Measurements from ENCODE around the gene PLCB1. TPM values are rescaled to one million over a fixed set of nuclear protein-coding genes. Genes with fewer than 3 reads are reported as not detected.

PLCB1 gene
- total RNA-seq, 1 donor from 2014 or later: 6.3 TPM

- DNase-seq (no peak), ATAC-seq (no peak)
- Histone ChIP-seq H3K4me1 (no peaks in the 10 kb centered on the region), H3K9me3 (no peaks in the 10 kb centered on the region), H3K27ac (no peak overlapping the region), H3K27me3 (ENCODE audit: low read depth) (no peaks in the 10 kb centered on the region), H3K4me3 (no peak overlapping the region), H3K36me3 (no peaks in the 10 kb centered on the region)
- TF ChIP-seq CTCF (IDR thresholded peaks at IDR 0.05): no peak
- intact Hi-C loops (cut with DNase I): no loop called here
These were observed 110.0 kb downstream of the PLCB1 start for GRCh38 chr20:8242066-8242465.

- H3K27ac ChIP-seq: no peak overlapping the region
These were observed 111.0 kb downstream of the PLCB1 start for GRCh38 chr20:8242827-8243724.

GRCh38 chr20:8244637-8245036 is 112.6 kb downstream of the PLCB1 start:
- Histone ChIP-seq H3K27ac (no peak overlapping the region), H3K4me3 (no peak overlapping the region), H3K36me3 (no peaks in the 10 kb centered on the region), H3K9me3 (no peaks in the 10 kb centered on the region), H3K27me3 (ENCODE audit: low read depth) (no peaks in the 10 kb centered on the region), H3K4me1 (no peaks in the 10 kb centered on the region)
- TF ChIP-seq CTCF (IDR thresholded peaks at IDR 0.05): no peak
- no peak for DNase-seq
- ATAC-seq: no peak
- intact Hi-C loops (cut with DNase I): no loop called here

More at GRCh38 chr20:8242827-8243724, 111.0 kb downstream of the PLCB1 start:
- TF ChIP-seq CTCF (IDR thresholded peaks at IDR 0.05): no peak
- intact Hi-C loops (cut with DNase I): no loop called here
- ATAC-seq (no peak), DNase-seq (no peak)
- Histone ChIP-seq H3K36me3 (no peaks in the 10 kb centered on the region), H3K9me3 (no peaks in the 10 kb centered on the region), H3K4me1 (no peaks in the 10 kb centered on the region), H3K4me3 (no peak overlapping the region), H3K27me3 (ENCODE audit: low read depth) (no peaks in the 10 kb centered on the region)

- no peak overlapping the region for H3K4me3 ChIP-seq
- no peaks in the 10 kb centered on the region for H3K9me3 ChIP-seq
- no peaks in the 10 kb centered on the region for H3K4me1 ChIP-seq
- no peaks in the 10 kb centered on the region for H3K27me3 ChIP-seq (ENCODE audit: low read depth)
- TF ChIP-seq CTCF (IDR thresholded peaks at IDR 0.05): no peak
- ATAC-seq (no peak), DNase-seq (no peak)
- intact Hi-C loops (cut with DNase I): no loop called here
- no peak overlapping the region for H3K27ac ChIP-seq
- no peaks in the 10 kb centered on the region for H3K36me3 ChIP-seq
These were observed 114.1 kb downstream of the PLCB1 start for GRCh38 chr20:8246153-8246552.

- Histone ChIP-seq H3K27me3 (ENCODE audit: low read depth) (no peaks in the 10 kb centered on the region), H3K9me3 (no peaks in the 10 kb centered on the region), H3K27ac (no peak overlapping the region), H3K36me3 (no peaks in the 10 kb centered on the region), H3K4me1 (no peaks in the 10 kb centered on the region), H3K4me3 (no peak overlapping the region)
- intact Hi-C loops (cut with DNase I): no loop called here
- no peak for DNase-seq
- no peak for TF ChIP-seq CTCF (IDR thresholded peaks at IDR 0.05)
- no peak for ATAC-seq
These were observed 114.7 kb downstream of the PLCB1 start for GRCh38 chr20:8246716-8247115.
